Measurements from ENCODE around the gene CPS1. TPM values are rescaled to one million over a fixed set of nuclear protein-coding genes. Genes with fewer than 3 reads are reported as not detected.

CPS1 gene
- total RNA-seq (2022; extraction: Qiagen RNA extraction; ENCODE audit: low read depth): 9.2 to 12.1 TPM (median 10.4 TPM) in 5 replicates

GRCh38 chr2:210556329-210556980, at the start of gene CPS1:
CPS1 (plus strand) TSS chr2:210556599; CDS start chr2:210556734, 135 bp downstream.

Other genes starting within 250 kb of the CPS1 start
- not detected in 5 replicates for gene MYL1, start 241.4 kb upstream of the CPS1 start, total RNA-seq (2022; extraction: Qiagen RNA extraction; ENCODE audit: low read depth)
- 15.4 to 29.8 TPM (median 26.0 TPM) in 5 replicates for gene LANCL1, start 79.8 kb upstream of the CPS1 start, total RNA-seq (2022; extraction: Qiagen RNA extraction; ENCODE audit: low read depth)